ENCODE data around the gene MAP3K19. TPM values are rescaled to one million over a fixed set of nuclear protein-coding genes. Genes with fewer than 3 reads are reported as not detected.

The MAP3K19 gene
- total and polyA plus RNA-seq, 2 of the 8 experiments (the other 6 are each of a cell fraction or from before 2014, with no cell fraction given) = not detected

DNA sequence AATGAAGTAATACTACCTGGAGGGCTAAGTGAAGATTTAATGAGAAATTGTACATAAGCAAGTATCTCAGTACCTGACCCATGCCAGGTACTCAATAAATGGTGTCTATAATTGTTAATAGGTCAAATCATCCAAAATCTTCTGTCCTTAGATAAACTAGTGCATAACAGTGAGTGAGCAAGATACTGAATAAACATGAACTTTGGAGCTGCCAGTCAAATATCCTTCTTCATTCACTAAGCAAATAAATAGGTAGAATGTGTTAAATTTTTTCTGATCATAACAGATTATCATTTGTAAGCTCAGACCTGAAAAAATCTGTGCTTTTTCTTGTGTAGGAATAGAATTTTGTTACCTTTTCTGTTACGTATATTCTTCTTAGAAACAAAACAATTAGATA is 44.4 kb upstream of the MAP3K19 start (continued):
- TF ChIP-seq, protein P1, sequence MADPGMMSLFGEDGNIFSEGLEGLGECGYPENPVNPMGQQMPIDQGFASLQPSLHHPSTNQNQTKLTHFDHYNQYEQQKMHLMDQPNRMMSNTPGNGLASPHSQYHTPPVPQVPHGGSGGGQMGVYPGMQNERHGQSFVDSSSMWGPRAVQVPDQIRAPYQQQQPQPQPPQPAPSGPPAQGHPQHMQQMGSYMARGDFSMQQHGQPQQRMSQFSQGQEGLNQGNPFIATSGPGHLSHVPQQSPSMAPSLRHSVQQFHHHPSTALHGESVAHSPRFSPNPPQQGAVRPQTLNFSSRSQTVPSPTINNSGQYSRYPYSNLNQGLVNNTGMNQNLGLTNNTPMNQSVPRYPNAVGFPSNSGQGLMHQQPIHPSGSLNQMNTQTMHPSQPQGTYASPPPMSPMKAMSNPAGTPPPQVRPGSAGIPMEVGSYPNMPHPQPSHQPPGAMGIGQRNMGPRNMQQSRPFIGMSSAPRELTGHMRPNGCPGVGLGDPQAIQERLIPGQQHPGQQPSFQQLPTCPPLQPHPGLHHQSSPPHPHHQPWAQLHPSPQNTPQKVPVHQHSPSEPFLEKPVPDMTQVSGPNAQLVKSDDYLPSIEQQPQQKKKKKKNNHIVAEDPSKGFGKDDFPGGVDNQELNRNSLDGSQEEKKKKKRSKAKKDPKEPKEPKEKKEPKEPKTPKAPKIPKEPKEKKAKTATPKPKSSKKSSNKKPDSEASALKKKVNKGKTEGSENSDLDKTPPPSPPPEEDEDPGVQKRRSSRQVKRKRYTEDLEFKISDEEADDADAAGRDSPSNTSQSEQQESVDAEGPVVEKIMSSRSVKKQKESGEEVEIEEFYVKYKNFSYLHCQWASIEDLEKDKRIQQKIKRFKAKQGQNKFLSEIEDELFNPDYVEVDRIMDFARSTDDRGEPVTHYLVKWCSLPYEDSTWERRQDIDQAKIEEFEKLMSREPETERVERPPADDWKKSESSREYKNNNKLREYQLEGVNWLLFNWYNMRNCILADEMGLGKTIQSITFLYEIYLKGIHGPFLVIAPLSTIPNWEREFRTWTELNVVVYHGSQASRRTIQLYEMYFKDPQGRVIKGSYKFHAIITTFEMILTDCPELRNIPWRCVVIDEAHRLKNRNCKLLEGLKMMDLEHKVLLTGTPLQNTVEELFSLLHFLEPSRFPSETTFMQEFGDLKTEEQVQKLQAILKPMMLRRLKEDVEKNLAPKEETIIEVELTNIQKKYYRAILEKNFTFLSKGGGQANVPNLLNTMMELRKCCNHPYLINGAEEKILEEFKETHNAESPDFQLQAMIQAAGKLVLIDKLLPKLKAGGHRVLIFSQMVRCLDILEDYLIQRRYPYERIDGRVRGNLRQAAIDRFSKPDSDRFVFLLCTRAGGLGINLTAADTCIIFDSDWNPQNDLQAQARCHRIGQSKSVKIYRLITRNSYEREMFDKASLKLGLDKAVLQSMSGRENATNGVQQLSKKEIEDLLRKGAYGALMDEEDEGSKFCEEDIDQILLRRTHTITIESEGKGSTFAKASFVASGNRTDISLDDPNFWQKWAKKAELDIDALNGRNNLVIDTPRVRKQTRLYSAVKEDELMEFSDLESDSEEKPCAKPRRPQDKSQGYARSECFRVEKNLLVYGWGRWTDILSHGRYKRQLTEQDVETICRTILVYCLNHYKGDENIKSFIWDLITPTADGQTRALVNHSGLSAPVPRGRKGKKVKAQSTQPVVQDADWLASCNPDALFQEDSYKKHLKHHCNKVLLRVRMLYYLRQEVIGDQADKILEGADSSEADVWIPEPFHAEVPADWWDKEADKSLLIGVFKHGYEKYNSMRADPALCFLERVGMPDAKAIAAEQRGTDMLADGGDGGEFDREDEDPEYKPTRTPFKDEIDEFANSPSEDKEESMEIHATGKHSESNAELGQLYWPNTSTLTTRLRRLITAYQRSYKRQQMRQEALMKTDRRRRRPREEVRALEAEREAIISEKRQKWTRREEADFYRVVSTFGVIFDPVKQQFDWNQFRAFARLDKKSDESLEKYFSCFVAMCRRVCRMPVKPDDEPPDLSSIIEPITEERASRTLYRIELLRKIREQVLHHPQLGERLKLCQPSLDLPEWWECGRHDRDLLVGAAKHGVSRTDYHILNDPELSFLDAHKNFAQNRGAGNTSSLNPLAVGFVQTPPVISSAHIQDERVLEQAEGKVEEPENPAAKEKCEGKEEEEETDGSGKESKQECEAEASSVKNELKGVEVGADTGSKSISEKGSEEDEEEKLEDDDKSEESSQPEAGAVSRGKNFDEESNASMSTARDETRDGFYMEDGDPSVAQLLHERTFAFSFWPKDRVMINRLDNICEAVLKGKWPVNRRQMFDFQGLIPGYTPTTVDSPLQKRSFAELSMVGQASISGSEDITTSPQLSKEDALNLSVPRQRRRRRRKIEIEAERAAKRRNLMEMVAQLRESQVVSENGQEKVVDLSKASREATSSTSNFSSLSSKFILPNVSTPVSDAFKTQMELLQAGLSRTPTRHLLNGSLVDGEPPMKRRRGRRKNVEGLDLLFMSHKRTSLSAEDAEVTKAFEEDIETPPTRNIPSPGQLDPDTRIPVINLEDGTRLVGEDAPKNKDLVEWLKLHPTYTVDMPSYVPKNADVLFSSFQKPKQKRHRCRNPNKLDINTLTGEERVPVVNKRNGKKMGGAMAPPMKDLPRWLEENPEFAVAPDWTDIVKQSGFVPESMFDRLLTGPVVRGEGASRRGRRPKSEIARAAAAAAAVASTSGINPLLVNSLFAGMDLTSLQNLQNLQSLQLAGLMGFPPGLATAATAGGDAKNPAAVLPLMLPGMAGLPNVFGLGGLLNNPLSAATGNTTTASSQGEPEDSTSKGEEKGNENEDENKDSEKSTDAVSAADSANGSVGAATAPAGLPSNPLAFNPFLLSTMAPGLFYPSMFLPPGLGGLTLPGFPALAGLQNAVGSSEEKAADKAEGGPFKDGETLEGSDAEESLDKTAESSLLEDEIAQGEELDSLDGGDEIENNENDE (IDR thresholded peaks at IDR 0.05; ENCODE audit: insufficient replicate concordance, low read length) = no peak
- TF ChIP-seq SP4 (IDR thresholded peaks at IDR 0.05; ENCODE audit: low read length) (no peak), POU5F1 (IDR thresholded peaks at IDR 0.05; ENCODE audit: low read depth, low read length) (no peak), TAF7 (optimal IDR thresholded peaks at IDR 0.05; ENCODE audit: borderline replicate concordance, low read depth, low read length) (no peak), SP2 (IDR thresholded peaks at IDR 0.05; ENCODE audit: low read length) (no peak), POLR2AphosphoS5 (IDR thresholded peaks at IDR 0.05; ENCODE audit: low read depth, low read length) (no peak), SIRT6 (IDR thresholded peaks at IDR 0.05; ENCODE audit: low read length) (no peak), BRCA1 (IDR thresholded peaks at IDR 0.05; ENCODE audit: low read depth, low read length) (no peak), RAD21 (IDR thresholded peaks at IDR 0.05 in 1 of 2, conservative IDR thresholded peaks at IDR 0.05 in 1 of 2; ENCODE audit: low read depth in 2 of 2, low read length in 2 of 2) (no peak), SRF (IDR thresholded peaks at IDR 0.05; ENCODE audit: low read depth, low read length) (no peak), KDM5A (IDR thresholded peaks at IDR 0.05; ENCODE audit: low read length) (no peak), GABPA (IDR thresholded peaks at IDR 0.05; ENCODE audit: borderline replicate concordance, insufficient read depth, low read length) (no peak)

Measured in H1 (cell line).